CD4-positive, alpha-beta T cell (primary cell): ENCODE results near the gene RAB15. TPM values are rescaled to one million over a fixed set of nuclear protein-coding genes. Genes with fewer than 3 reads are reported as not detected.

Source experiments
- ATAC-seq: fragments of 200-7000 bp; cut with Tn5 transposase; one replicate; pipeline ENCODE4 v1.10.0; 2022; ENCODE audit warnings: mild to moderate bottlenecking; ENCODE audit not compliant: poor library complexity
- CTCF ChIA-PET: fragments of 350-600 bp; sonication (Branson Sonifier 250); formaldehyde crosslinking; loops from one replicate; lab custom pipeline; 2021; ENCODE audit warnings: antibody characterized with exemption, inconsistent platforms; lab: Charles Lee
- POLR2A ChIA-PET: fragments of 350-600 bp; sonication (Branson Sonifier 250); formaldehyde crosslinking; loops from one replicate; lab custom pipeline; 2021; ENCODE audit warnings: antibody characterized with exemption, inconsistent platforms; lab: Charles Lee
- DNase-seq, 14 experiments: peaks; one replicate each; pipeline ENCODE4 v3.0.0-alpha.2; 2013 to 2020; ENCODE audit warnings: mixed read lengths in 2 of 14
- H3K27ac ChIP-seq, 2 donors: one replicate each; pipeline versions ENCODE4 v1.5.1 to v1.7.0; 2013; ENCODE audit warnings: low read length in 2 of 2, low read depth in 1 of 2, mild to moderate bottlenecking in 1 of 2
- H3K27me3 ChIP-seq, 2 experiments: 1 replicate in 1 of 2; 2 replicates in 1 of 2; pipeline versions ENCODE4 v1.6.1 to v1.7.0; 2013; ENCODE audit warnings: low read length in 2 of 2, control low read depth in 1 of 2, mild to moderate bottlenecking in 1 of 2, moderate library complexity in 1 of 2; ENCODE audit not compliant: insufficient read depth in 2 of 2, control insufficient read depth in 1 of 2
- H3K36me3 ChIP-seq: one replicate; pipeline ENCODE4 v1.6.1; 2013; ENCODE audit warnings: low read length, control low read depth; ENCODE audit not compliant: insufficient read depth
- H3K4me1 ChIP-seq: one replicate; pipeline ENCODE4 v1.6.1; 2013; ENCODE audit warnings: low read length, control low read depth; ENCODE audit not compliant: insufficient read depth
- H3K4me3 ChIP-seq: one replicate; pipeline ENCODE4 v1.5.1; 2013; ENCODE audit warnings: mild to moderate bottlenecking, low read length, moderate library complexity
- H3K9me3 ChIP-seq, 2 experiments: 1 replicate in 1 of 2; 2 replicates in 1 of 2; pipeline versions ENCODE4 v1.6.1 to v1.7.0; 2013; ENCODE audit warnings: low read length in 2 of 2, mild to moderate bottlenecking in 2 of 2, control low read depth in 1 of 2, moderate library complexity in 1 of 2; ENCODE audit not compliant: control insufficient read depth in 1 of 2, insufficient read depth in 1 of 2
- H3K27ac Mint-ChIP-seq: one replicate; pipeline ENCODE4 v1.8.0; 2020; ENCODE audit warnings: mixed read lengths
- H3K27me3 Mint-ChIP-seq: one replicate; pipeline ENCODE4 v1.8.0; 2021; ENCODE audit warnings: mixed read lengths
- H3K36me3 Mint-ChIP-seq: one replicate; pipeline ENCODE4 v1.8.0; 2021; ENCODE audit warnings: low read depth, mixed read lengths
- H3K4me1 Mint-ChIP-seq: one replicate; pipeline ENCODE4 v1.8.0; 2021; ENCODE audit warnings: low read depth, mixed read lengths
- H3K4me3 Mint-ChIP-seq: one replicate; pipeline ENCODE4 v1.8.0; 2020; ENCODE audit warnings: mild to moderate bottlenecking, mixed read lengths
- H3K9me3 Mint-ChIP-seq: one replicate; pipeline ENCODE4 v1.8.0; 2020; ENCODE audit warnings: mixed read lengths
- CTCF ChIP-seq: fragments of 200-600 bp; IDR thresholded peaks from one replicate; pipeline ENCODE4 v1.8.0; 2022; ENCODE audit warnings: antibody characterized with exemption, mild to moderate bottlenecking
- intact Hi-C, 2 experiments: fragments of 100-400 bp; cut with DNase I in 1 of 2; cut with micrococcal nuclease in 1 of 2; formaldehyde crosslinking; loops; one replicate each; pipeline versions ENCODE4 v1.15.1 to v1.9.0; 2023 to 2025; cut with DNase I, micrococcal nuclease
- polyA plus RNA-seq, 2 donors: library from polyadenylated mRNA; unstranded; fragments of 120-200 nt; gene quantifications; one replicate each; pipeline ENCODE4 v1.2.1, GENCODE V29; 2013
- total RNA-seq, 174 experiments: library from RNA in 2 of 174; stranded (reverse) in 2 of 174; gene quantifications; one replicate each; pipeline ENCODE4 v1.2.3 and lab custom pipeline; 2021 to 2026

The RAB15 gene
- 1 to 10 TPM; 2.6 to 3.8 TPM for total RNA-seq
- polyA plus RNA-seq (2013, experiment 1 of 2), result 6.9 TPM
- 10.9 TPM for polyA plus RNA-seq (2013, experiment 2 of 2)
- 2.6 to 17.7 (median 8.6) reads per million in 172 experiments for total RNA-seq (lab: John Stamatoyannopoulos, UW)

GRCh38 chr14:64971943-64972791, at the start of gene RAB15:
Gene RAB15, minus strand, starts transcription at chr14:64972336. Its CDS starts 260 bp downstream, at chr14:64972076.
- H3K27me3 Mint-ChIP-seq, result no peaks in the 10 kb centered on the region
- no peaks in the 10 kb centered on the region for H3K36me3 Mint-ChIP-seq
- CTCF ChIA-PET, result no interaction called here
- H3K4me1 ChIP-seq, result peaks cover 19% of the 10 kb centered on the region
- peak within 1 kb of the TSS; percentile 69 for H3K4me3 ChIP-seq
- DNase-seq (peak in 13 of 14 experiments; percentile 8 to 72 (median 43)), ATAC-seq (peak; percentile 68)
- no peaks in the 10 kb centered on the region for H3K27me3 ChIP-seq
- peaks cover 28% of the 10 kb centered on the region for H3K4me1 Mint-ChIP-seq
- H3K9me3 Mint-ChIP-seq, result no peaks in the 10 kb centered on the region
- H3K27ac Mint-ChIP-seq, result peak within 1 kb of the TSS; percentile 61
- intact Hi-C loops, result no loop called here
- no peak for TF ChIP-seq CTCF
- no peaks in the 10 kb centered on the region for H3K9me3 ChIP-seq
- POLR2A ChIA-PET, result interaction anchor here (0.7 to 3.1 kb wide), 3 partner anchors 15 to 799 kb away, joined by 3 to 17 read pairs (median 4); partner anchors contain the start of genes CHURC1 and FNTB
- H3K4me3 Mint-ChIP-seq, result peak within 1 kb of the TSS; percentile 90
- H3K27ac ChIP-seq, result no peak within 1 kb of the TSS
- H3K36me3 ChIP-seq, result no peaks in the 10 kb centered on the region

- no peaks in the 10 kb centered on the region for H3K4me1 ChIP-seq
- H3K9me3 ChIP-seq, result no peaks in the 10 kb centered on the region
- no peak for TF ChIP-seq CTCF
- peaks cover 22% of the 10 kb centered on the region for H3K36me3 Mint-ChIP-seq
- POLR2A ChIA-PET, result interaction anchor here (0.6 kb wide), 1 partner anchor 83 kb away, joined by 3 read pairs; the partner anchor contains the start of gene MAX
- ATAC-seq (no peak), DNase-seq (peak in 4 of 14 experiments; percentile 8 to 42 (median 33))
- H3K4me3 Mint-ChIP-seq, result no peak overlapping the region
- H3K9me3 Mint-ChIP-seq, result no peaks in the 10 kb centered on the region
- no peaks in the 10 kb centered on the region for H3K27me3 Mint-ChIP-seq
- intact Hi-C loops, result loop anchor here in 1 of 2 experiments (2.0 kb wide), 1 partner anchor 33 kb away; the partner anchor contains the start of gene FNTB
- CTCF ChIA-PET, result interaction anchor here (1.1 to 4.1 kb wide), 4 partner anchors 20 to 33 kb away, joined by 3 to 17 read pairs (median 5); partner anchors contain the start of gene FNTB
- no peak overlapping the region for H3K27ac ChIP-seq
- H3K36me3 ChIP-seq, result peaks cover 22% of the 10 kb centered on the region
- H3K27me3 ChIP-seq, result no peaks in the 10 kb centered on the region
- H3K4me3 ChIP-seq, result no peak overlapping the region
- no peaks in the 10 kb centered on the region for H3K4me1 Mint-ChIP-seq
- H3K27ac Mint-ChIP-seq, result no peak overlapping the region
Observed at GRCh38 chr14:65019944-65020566, 47.9 kb upstream of the RAB15 start.

GRCh38 chr14:65016471-65016870, 44.3 kb upstream of the RAB15 start:
- H3K27ac ChIP-seq, result no peak overlapping the region
- no peak overlapping the region for H3K4me3 ChIP-seq
- CTCF ChIA-PET, result no interaction called here
- intact Hi-C loops, result no loop called here
- H3K36me3 ChIP-seq, result peaks cover 45% of the 10 kb centered on the region
- no peaks in the 10 kb centered on the region for H3K4me1 ChIP-seq
- Mint-ChIP-seq H3K36me3 (peaks cover 51% of the 10 kb centered on the region), H3K27me3 (no peaks in the 10 kb centered on the region), H3K27ac (no peak overlapping the region), H3K9me3 (no peaks in the 10 kb centered on the region), H3K4me3 (no peak overlapping the region), H3K4me1 (no peaks in the 10 kb centered on the region)
- ATAC-seq (no peak), DNase-seq (no peak)
- no peaks in the 10 kb centered on the region for H3K9me3 ChIP-seq
- no peaks in the 10 kb centered on the region for H3K27me3 ChIP-seq
- POLR2A ChIA-PET, result no interaction called here
- TF ChIP-seq CTCF, result no peak
